HUES6 (cell line): ENCODE data around the gene HS6ST2.

Experiments used
- H3K27ac ChIP-seq: 2 replicates; pipeline ENCODE4 v1.7.0; 2013; ENCODE audit warnings: low read depth, mild to moderate bottlenecking, low read length, inconsistent platforms
- H3K27me3 ChIP-seq: 2 replicates; pipeline ENCODE4 v1.6.1; 2013; ENCODE audit warnings: low read length; ENCODE audit not compliant: control insufficient read depth, insufficient read depth
- H3K36me3 ChIP-seq: 2 replicates; pipeline ENCODE4 v1.6.1; 2013; ENCODE audit warnings: low read length; ENCODE audit not compliant: control insufficient read depth, insufficient read depth
- H3K4me1 ChIP-seq: 2 replicates; pipeline ENCODE4 v1.6.1; 2013; ENCODE audit warnings: low read length; ENCODE audit not compliant: control insufficient read depth, insufficient read depth
- H3K4me3 ChIP-seq: 2 replicates; pipeline ENCODE4 v1.5.1; 2013; ENCODE audit warnings: low read depth, low read length
- H3K9ac ChIP-seq: one replicate; pipeline ENCODE4 v1.6.1; 2013; ENCODE audit warnings: mild to moderate bottlenecking, low read length
- H3K9me3 ChIP-seq: 2 replicates; pipeline ENCODE4 v1.6.1; 2013; ENCODE audit warnings: low read depth, low read length; ENCODE audit not compliant: control insufficient read depth, insufficient read depth

HS6ST2 gene

DNA sequence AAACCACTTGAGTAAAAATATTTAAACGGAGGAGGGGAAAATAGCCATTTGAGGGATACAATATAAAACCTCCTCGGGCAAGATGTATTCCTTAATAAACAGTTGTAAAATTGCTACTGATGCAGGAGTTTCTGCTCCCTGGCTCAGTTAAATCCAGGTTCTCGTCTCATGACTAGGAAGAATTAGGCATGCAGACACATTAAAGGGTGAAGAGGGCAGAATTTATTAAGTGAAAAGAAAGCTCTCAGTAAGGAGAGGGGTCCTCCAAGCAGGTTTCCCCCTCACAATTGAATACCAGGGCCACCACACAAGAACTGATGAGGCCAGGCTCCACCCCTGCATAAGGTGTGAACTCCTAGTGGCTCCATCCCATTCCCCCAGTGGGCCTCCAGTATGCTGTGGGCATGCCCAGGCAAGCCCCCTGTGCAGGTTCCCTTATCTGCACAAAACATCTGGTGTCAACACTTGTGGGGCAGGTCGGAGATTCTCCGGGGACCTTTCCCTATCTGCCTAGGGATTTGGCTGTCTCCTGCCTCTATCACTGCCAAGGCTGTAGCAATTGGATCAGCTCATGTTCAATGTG is 80.4 kb downstream of the HS6ST2 start:
- H3K9ac ChIP-seq: peak overlapping the region; percentile 14
- H3K27me3 ChIP-seq: peaks cover 6% of the 10 kb centered on the region; the same call in 1 of the 2 replicates
- no peaks in the 10 kb centered on the region for H3K36me3 ChIP-seq
- no peaks in the 10 kb centered on the region for H3K9me3 ChIP-seq
- peak overlapping the region; percentile 35 for H3K27ac ChIP-seq
- H3K4me1 ChIP-seq: peaks cover 52% of the 10 kb centered on the region
- H3K4me3 ChIP-seq: no peak overlapping the region

DNA sequence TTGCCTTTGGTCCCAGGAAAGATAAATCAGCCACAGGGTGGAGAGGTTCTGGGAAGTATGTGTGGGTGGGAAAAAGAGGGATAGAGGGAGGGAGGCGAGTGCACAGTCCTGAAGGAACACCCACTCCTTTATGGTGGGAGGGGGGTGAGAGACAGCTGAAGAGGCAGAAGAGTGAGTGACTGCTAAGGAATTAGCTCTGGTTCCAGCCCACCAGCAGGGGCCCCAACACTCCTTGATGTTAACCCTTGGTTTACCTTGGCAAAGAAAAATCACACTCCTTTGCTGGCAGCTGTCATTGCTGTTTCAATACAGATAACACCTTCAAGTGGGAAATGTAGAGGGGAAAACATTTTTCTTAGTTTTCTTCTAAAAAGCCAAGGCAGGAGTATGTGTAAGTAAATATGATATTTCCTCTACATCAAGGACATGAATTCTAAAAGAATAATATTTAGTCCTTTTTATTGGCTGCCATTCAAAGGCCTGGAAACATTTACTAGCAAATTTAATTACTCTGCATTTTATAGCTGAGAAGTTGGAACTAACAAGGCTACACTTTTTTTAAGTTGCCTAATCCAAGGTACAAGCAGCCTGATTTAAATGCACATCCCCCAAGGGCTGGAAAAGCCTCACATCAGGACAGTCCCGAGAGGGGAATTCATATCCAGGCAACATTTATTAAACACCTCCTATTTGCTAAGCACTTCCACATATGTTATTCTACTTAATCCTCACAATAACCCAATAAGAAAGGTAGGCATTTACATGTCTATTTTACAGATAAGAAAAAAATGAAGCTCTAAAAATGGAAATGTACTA is 81.7 kb downstream of the HS6ST2 start:
- H3K4me1 ChIP-seq: peaks cover 52% of the 10 kb centered on the region
- peaks cover 6% of the 10 kb centered on the region; the same call in 1 of the 2 replicates for H3K27me3 ChIP-seq
- H3K9ac ChIP-seq: peak overlapping the region; percentile 34
- no peaks in the 10 kb centered on the region for H3K9me3 ChIP-seq
- peak overlapping the region; percentile 41 for H3K4me3 ChIP-seq
- peak overlapping the region; percentile 62 for H3K27ac ChIP-seq
- H3K36me3 ChIP-seq: no peaks in the 10 kb centered on the region

- H3K27me3 ChIP-seq: peaks cover 6% of the 10 kb centered on the region; the same call in 1 of the 2 replicates
Observed at GRCh38 chrX:132875650-132876522, 82.5 kb downstream of the HS6ST2 start.

DNA sequence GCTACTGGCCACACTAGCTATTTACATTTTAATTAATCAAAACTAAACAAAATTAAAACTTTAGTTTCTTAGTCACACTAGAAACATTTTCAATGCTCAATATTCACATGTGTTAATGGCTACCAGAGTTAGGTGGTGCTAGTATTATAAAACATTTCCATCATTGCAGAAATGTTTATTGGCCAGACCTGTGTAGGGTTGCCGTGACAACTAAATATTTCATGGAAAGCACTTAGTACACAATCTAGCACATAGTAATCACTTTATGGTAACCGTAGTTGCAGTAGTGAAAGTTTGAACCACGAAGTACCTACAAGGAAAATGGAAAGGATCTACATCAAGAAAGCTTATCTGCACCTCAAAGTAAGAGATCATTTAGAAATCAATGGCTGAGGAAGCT is 95.9 kb downstream of the HS6ST2 start:
- Histone ChIP-seq H3K27ac (no peak overlapping the region), H3K4me3 (no peak overlapping the region), H3K4me1 (no peaks in the 10 kb centered on the region), H3K9me3 (no peaks in the 10 kb centered on the region), H3K9ac (no peak overlapping the region), H3K36me3 (no peaks in the 10 kb centered on the region), H3K27me3 (no peaks in the 10 kb centered on the region; the same call in 1 of the 2 replicates)

More at GRCh38 chrX:132875650-132876522, 82.5 kb downstream of the HS6ST2 start:
- Histone ChIP-seq H3K27ac (peak overlapping the region; percentile 62), H3K4me1 (peaks cover 52% of the 10 kb centered on the region), H3K36me3 (no peaks in the 10 kb centered on the region), H3K4me3 (peak overlapping the region; percentile 41), H3K9ac (peak overlapping the region; percentile 34), H3K9me3 (no peaks in the 10 kb centered on the region)

- Histone ChIP-seq H3K36me3 (no peaks in the 10 kb centered on the region), H3K9me3 (no peaks in the 10 kb centered on the region), H3K4me1 (no peaks in the 10 kb centered on the region), H3K4me3 (no peak overlapping the region), H3K27me3 (no peaks in the 10 kb centered on the region; the same call in 1 of the 2 replicates), H3K27ac (no peak overlapping the region), H3K9ac (no peak overlapping the region)
Observed at GRCh38 chrX:132861076-132861475, 97.4 kb downstream of the HS6ST2 start.

DNA sequence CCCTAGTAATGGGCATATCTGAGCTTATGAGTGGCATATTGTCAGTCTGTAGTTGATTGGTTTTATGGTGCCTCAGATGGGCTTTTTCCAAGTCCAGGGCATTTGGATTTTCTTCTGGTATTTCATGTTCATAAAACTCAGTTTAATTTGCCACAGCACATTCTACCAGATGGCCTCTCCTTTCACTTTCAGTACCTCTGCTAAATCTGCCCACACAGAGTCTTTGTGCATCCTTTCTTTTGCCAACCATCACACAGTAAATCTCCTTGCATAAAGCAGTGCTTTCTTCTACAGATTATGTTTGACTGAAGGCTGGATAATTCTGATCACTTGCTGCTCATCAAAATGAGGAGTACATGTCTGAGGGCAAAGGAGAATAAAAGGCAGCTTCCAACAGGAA is 98.2 kb downstream of the HS6ST2 start:
- H3K4me1 ChIP-seq: no peaks in the 10 kb centered on the region
- H3K27ac ChIP-seq: no peak overlapping the region
- H3K4me3 ChIP-seq: no peak overlapping the region
- H3K9ac ChIP-seq: no peak overlapping the region
- no peaks in the 10 kb centered on the region for H3K36me3 ChIP-seq
- H3K27me3 ChIP-seq: no peaks in the 10 kb centered on the region; the same call in 1 of the 2 replicates
- no peaks in the 10 kb centered on the region for H3K9me3 ChIP-seq

GRCh38 chrX:132858018-132858417 is 100.4 kb downstream of the HS6ST2 start:
- H3K9me3 ChIP-seq: no peaks in the 10 kb centered on the region
- no peak overlapping the region for H3K9ac ChIP-seq
- no peaks in the 10 kb centered on the region; the same call in 1 of the 2 replicates for H3K27me3 ChIP-seq
- H3K27ac ChIP-seq: no peak overlapping the region
- no peak overlapping the region for H3K4me3 ChIP-seq
- no peaks in the 10 kb centered on the region for H3K4me1 ChIP-seq
- H3K36me3 ChIP-seq: no peaks in the 10 kb centered on the region

- H3K9ac ChIP-seq: no peak overlapping the region
- no peaks in the 10 kb centered on the region; the same call in 1 of the 2 replicates for H3K27me3 ChIP-seq
- no peak overlapping the region for H3K27ac ChIP-seq
- H3K36me3 ChIP-seq: no peaks in the 10 kb centered on the region
- H3K4me3 ChIP-seq: no peak overlapping the region
- H3K9me3 ChIP-seq: no peaks in the 10 kb centered on the region
- H3K4me1 ChIP-seq: no peaks in the 10 kb centered on the region
Observed at GRCh38 chrX:132855780-132856341, 102.6 kb downstream of the HS6ST2 start.

DNA sequence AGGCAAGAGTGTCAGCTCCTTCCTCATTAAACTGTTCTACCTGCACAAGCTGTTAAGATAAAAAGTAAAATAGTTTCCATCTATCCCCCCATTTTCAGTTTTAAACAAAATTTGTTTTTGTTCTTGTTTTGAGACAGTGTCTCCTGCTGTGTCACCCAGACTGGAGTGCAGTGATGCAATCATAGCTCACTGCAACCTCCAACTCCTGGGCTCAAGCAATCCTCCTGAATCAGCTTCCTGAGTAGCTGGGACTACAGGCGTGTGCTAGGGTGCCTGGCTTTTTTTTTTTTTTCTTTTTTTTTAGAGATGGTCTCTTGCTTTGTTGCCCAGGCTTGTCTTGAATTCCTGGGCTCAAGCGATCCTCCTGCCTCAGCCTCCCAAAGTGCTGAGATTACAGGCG is 105.4 kb downstream of the HS6ST2 start:
- H3K4me1 ChIP-seq: peaks cover 9% of the 10 kb centered on the region; the same call in 1 of the 2 replicates
- H3K27ac ChIP-seq: no peak overlapping the region
- no peak overlapping the region for H3K9ac ChIP-seq
- H3K4me3 ChIP-seq: no peak overlapping the region
- H3K27me3 ChIP-seq: peaks cover 5% of the 10 kb centered on the region; the same call in 1 of the 2 replicates
- no peaks in the 10 kb centered on the region for H3K36me3 ChIP-seq
- H3K9me3 ChIP-seq: no peaks in the 10 kb centered on the region

- Histone ChIP-seq H3K36me3 (no peaks in the 10 kb centered on the region), H3K4me1 (peaks cover 16% of the 10 kb centered on the region), H3K27ac (no peak overlapping the region), H3K9me3 (no peaks in the 10 kb centered on the region), H3K27me3 (peaks cover 5% of the 10 kb centered on the region; the same call in 1 of the 2 replicates), H3K9ac (no peak overlapping the region), H3K4me3 (no peak overlapping the region)
Observed at GRCh38 chrX:132848296-132848970, 110.0 kb downstream of the HS6ST2 start.
